Measurements from ENCODE around the gene BPI.
"Not testable (repeated sequence)": the region's sequence is repeated elsewhere in the genome, so short reads cannot be mapped to it uniquely, and the experiment has no call there.

Gene BPI

GRCh38 chr20:38278131-38278530 lies 25.8 kb upstream of the BPI start:
- no peak for DNase-seq (ENCODE audit: low spot score)

GRCh38 chr20:38278763-38279162 lies 25.2 kb upstream of the BPI start:
- DNase-seq (ENCODE audit: low spot score) = no peak

- DNase-seq (ENCODE audit: low spot score) = not testable (repeated sequence)
Observed at GRCh38 chr20:38281176-38281915, 22.6 kb upstream of the BPI start.

GRCh38 chr20:38283236-38283635 lies 20.7 kb upstream of the BPI start:
- DNase-seq (ENCODE audit: low spot score) = no peak

- DNase-seq (ENCODE audit: low spot score) = not testable (repeated sequence)
Observed at GRCh38 chr20:38284066-38284650, 19.8 kb upstream of the BPI start.

GRCh38 chr20:38284893-38285444 lies 19.0 kb upstream of the BPI start:
- no peak for DNase-seq (ENCODE audit: low spot score)

GRCh38 chr20:38286586-38287531 lies 17.1 kb upstream of the BPI start:
- no peak for DNase-seq (ENCODE audit: low spot score)

- peak; percentile 25 for DNase-seq (ENCODE audit: low spot score)
Observed at GRCh38 chr20:38290829-38291814, 12.8 kb upstream of the BPI start.

GRCh38 chr20:38291966-38292365 lies 12.0 kb upstream of the BPI start:
- DNase-seq (ENCODE audit: low spot score) = no peak

- DNase-seq (ENCODE audit: low spot score) = no peak
Observed at GRCh38 chr20:38293491-38294065, 10.4 kb upstream of the BPI start.

- DNase-seq (ENCODE audit: low spot score) = no peak
Observed at GRCh38 chr20:38294076-38294591, 9.8 kb upstream of the BPI start.

- no peak for DNase-seq (ENCODE audit: low spot score)
Observed at GRCh38 chr20:38295811-38296210, 8.1 kb upstream of the BPI start.

GRCh38 chr20:38296433-38296832 lies 7.5 kb upstream of the BPI start:
- no peak for DNase-seq (ENCODE audit: low spot score)

- no peak for DNase-seq (ENCODE audit: low spot score)
Observed at GRCh38 chr20:38297916-38298674, 5.9 kb upstream of the BPI start.

- DNase-seq (ENCODE audit: low spot score) = peak; percentile 3
Observed at GRCh38 chr20:38298768-38299288, 5.1 kb upstream of the BPI start.

- no peak for DNase-seq (ENCODE audit: low spot score)
Observed at GRCh38 chr20:38299963-38300362, 4.0 kb upstream of the BPI start.

GRCh38 chr20:38300438-38300837 lies 3.5 kb upstream of the BPI start:
- DNase-seq (ENCODE audit: low spot score) = no peak

- no peak for DNase-seq (ENCODE audit: low spot score)
Observed at GRCh38 chr20:38301309-38301708, 2.6 kb upstream of the BPI start.

- no peak for DNase-seq (ENCODE audit: low spot score)
Observed at GRCh38 chr20:38302786-38303185, 1.2 kb upstream of the BPI start.
